HL-60 (cell line): ENCODE results near the gene NAPSA.

Experiments used
- CTCF ChIP-seq: IDR thresholded peaks from one replicate; pipeline ENCODE4 v1.5.1; 2011; ENCODE audit warnings: low read length, control low read depth, inconsistent platforms; ENCODE audit not compliant: insufficient read depth
- GABPA ChIP-seq: IDR thresholded peaks from 2 replicates; pipeline ENCODE4 v1.6.1; 2012; ENCODE audit warnings: low read depth
- POLR2AphosphoS5 ChIP-seq: IDR thresholded peaks from 2 replicates; pipeline ENCODE4 v1.6.1; 2012; ENCODE audit warnings: low read depth
- REST ChIP-seq: IDR thresholded peaks from 2 replicates; pipeline ENCODE4 v1.6.1; 2012; ENCODE audit warnings: low read depth; ENCODE audit not compliant: insufficient replicate concordance

- no peak for TF ChIP-seq GABPA
- TF ChIP-seq POLR2AphosphoS5, result peak; percentile 86
- TF ChIP-seq CTCF, result no peak
- TF ChIP-seq REST, result no peak
Observed at GRCh38 chr19:50383852-50384684, 18.6 kb upstream of the NAPSA start, which contains the start of gene POLD1.
